ENCODE data around the gene KLRF2.
A peak's percentile ranks its signal among the peaks of the same experiment; 100 is the strongest.

DNA sequence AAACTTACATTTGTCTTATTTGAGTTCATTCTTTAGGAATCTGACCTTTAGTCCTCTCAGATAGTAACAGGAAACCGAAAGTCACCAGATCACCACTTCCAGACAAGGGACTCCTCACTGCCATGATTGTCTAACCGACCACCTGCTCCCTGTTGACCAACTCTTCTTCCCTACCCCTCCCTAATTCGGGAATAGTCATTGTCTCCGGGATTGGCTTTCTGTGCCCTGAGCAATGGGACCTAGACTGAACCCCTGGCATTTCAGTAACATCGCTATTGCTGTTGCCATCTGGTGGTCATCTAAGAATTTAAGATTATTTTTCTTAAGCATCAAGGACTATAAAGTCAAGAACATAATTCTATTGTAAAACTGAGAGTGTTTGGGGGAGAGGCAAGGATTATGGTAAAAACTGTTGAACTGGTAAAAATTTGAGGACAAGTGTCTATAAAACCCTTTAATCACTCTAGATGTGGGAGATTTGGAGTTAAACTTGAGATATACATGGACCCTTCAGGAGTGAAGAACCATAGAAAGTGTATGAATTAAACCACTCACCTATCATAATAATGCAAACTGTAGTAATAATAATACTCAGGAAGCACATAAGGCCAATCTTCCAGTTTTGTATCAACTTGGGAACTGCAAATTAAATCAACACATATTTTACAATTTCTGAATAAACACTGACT lies 44.6 kb downstream of the KLRF2 start:
- TF ChIP-seq, protein P1, sequence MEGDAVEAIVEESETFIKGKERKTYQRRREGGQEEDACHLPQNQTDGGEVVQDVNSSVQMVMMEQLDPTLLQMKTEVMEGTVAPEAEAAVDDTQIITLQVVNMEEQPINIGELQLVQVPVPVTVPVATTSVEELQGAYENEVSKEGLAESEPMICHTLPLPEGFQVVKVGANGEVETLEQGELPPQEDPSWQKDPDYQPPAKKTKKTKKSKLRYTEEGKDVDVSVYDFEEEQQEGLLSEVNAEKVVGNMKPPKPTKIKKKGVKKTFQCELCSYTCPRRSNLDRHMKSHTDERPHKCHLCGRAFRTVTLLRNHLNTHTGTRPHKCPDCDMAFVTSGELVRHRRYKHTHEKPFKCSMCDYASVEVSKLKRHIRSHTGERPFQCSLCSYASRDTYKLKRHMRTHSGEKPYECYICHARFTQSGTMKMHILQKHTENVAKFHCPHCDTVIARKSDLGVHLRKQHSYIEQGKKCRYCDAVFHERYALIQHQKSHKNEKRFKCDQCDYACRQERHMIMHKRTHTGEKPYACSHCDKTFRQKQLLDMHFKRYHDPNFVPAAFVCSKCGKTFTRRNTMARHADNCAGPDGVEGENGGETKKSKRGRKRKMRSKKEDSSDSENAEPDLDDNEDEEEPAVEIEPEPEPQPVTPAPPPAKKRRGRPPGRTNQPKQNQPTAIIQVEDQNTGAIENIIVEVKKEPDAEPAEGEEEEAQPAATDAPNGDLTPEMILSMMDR (IDR thresholded peaks at IDR 0.05) = peak; percentile 40 to 50 (median 44)
- no peak for TF ChIP-seq POLR2AphosphoS5 (IDR thresholded peaks at IDR 0.05)
- no peak for TF ChIP-seq POLR2A (IDR thresholded peaks at IDR 0.05)

All from transverse colon (tissue), 4 donors.